ENCODE results near the gene UBE2E2.

Gene UBE2E2

DNA sequence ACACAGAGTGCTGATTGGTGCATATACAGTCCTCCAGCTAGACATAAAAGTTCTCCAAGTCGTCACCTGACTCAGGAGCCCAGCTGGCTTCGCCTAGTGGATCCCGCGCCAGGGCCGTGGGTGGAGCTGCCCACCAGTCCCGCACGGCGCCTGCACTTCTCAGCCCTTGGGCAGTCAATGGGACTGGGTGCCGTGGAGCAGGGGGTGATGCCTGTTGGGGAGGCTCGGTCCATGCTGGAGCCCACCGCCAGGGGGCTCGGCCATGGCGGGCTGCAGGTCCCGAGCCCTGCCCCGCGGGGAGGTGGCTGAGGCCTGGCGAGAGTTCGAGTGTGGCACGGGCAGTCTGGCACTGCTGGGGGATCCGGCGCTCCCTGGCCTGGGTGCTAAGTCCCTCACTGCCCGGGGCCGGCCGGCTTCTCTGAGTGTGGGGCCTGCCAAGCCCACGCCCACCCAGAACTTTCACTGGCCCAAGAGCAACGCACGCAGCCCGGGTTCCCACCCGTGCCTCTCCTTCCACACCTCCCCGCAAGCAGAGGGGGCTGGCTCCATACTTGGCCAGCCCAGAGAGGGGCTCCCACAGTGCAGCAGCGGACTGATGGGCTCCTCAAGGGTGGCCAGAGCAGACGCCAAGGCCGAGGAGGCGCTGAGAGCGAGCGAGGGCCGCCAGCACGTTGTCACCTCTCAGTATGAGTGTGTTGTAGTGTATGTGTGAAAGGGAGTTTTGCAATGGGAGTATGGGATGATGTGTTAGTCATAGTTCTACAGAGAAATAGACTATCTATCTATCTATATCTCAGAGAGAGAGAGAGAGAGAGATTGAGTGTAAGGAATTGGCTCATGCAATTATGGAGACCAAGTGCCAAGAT, 69.0 kb downstream of the UBE2E2 start (continued):
- TF ChIP-seq, protein P1, sequence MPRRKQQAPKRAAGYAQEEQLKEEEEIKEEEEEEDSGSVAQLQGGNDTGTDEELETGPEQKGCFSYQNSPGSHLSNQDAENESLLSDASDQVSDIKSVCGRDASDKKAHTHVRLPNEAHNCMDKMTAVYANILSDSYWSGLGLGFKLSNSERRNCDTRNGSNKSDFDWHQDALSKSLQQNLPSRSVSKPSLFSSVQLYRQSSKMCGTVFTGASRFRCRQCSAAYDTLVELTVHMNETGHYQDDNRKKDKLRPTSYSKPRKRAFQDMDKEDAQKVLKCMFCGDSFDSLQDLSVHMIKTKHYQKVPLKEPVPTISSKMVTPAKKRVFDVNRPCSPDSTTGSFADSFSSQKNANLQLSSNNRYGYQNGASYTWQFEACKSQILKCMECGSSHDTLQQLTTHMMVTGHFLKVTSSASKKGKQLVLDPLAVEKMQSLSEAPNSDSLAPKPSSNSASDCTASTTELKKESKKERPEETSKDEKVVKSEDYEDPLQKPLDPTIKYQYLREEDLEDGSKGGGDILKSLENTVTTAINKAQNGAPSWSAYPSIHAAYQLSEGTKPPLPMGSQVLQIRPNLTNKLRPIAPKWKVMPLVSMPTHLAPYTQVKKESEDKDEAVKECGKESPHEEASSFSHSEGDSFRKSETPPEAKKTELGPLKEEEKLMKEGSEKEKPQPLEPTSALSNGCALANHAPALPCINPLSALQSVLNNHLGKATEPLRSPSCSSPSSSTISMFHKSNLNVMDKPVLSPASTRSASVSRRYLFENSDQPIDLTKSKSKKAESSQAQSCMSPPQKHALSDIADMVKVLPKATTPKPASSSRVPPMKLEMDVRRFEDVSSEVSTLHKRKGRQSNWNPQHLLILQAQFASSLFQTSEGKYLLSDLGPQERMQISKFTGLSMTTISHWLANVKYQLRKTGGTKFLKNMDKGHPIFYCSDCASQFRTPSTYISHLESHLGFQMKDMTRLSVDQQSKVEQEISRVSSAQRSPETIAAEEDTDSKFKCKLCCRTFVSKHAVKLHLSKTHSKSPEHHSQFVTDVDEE (CRISPR knock-in tag; IDR thresholded peaks at IDR 0.05): no peak
- TF ChIP-seq GLIS3 (CRISPR knock-in tag; IDR thresholded peaks at IDR 0.05): no peak
- no peak for TF ChIP-seq ARNTL (CRISPR knock-in tag; IDR thresholded peaks at IDR 0.05; ENCODE audit: borderline replicate concordance, low read depth)
- TF ChIP-seq RARB (CRISPR knock-in tag; IDR thresholded peaks at IDR 0.05): no peak
- no peak for TF ChIP-seq TCF4 (CRISPR knock-in tag; IDR thresholded peaks at IDR 0.05; ENCODE audit: borderline replicate concordance)

GRCh38 chr3:23272820-23273219, 69.7 kb downstream of the UBE2E2 start:
- ATAC-seq: no peak
- TF ChIP-seq ZC3H10 (CRISPR knock-in tag; IDR thresholded peaks at IDR 0.05): no peak
- TF ChIP-seq, protein P2, sequence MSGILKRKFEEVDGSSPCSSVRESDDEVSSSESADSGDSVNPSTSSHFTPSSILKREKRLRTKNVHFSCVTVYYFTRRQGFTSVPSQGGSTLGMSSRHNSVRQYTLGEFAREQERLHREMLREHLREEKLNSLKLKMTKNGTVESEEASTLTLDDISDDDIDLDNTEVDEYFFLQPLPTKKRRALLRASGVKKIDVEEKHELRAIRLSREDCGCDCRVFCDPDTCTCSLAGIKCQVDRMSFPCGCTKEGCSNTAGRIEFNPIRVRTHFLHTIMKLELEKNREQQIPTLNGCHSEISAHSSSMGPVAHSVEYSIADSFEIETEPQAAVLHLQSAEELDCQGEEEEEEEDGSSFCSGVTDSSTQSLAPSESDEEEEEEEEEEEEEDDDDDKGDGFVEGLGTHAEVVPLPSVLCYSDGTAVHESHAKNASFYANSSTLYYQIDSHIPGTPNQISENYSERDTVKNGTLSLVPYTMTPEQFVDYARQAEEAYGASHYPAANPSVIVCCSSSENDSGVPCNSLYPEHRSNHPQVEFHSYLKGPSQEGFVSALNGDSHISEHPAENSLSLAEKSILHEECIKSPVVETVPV (CRISPR knock-in tag; IDR thresholded peaks at IDR 0.05): no peak
- no peak for TF ChIP-seq PPARA (CRISPR knock-in tag; IDR thresholded peaks at IDR 0.05; ENCODE audit: borderline replicate concordance)
- no peak for TF ChIP-seq CSDC2 (CRISPR knock-in tag; IDR thresholded peaks at IDR 0.05)
- TF ChIP-seq ISL1 (CRISPR knock-in tag; IDR thresholded peaks at IDR 0.05): no peak
- TF ChIP-seq, protein P1 (CRISPR knock-in tag; IDR thresholded peaks at IDR 0.05): no peak
- TF ChIP-seq BACH2 (CRISPR knock-in tag; IDR thresholded peaks at IDR 0.05; ENCODE audit: borderline replicate concordance): no peak
- TF ChIP-seq ZNF70 (CRISPR knock-in tag; IDR thresholded peaks at IDR 0.05): no peak
- no peak for TF ChIP-seq RARB (CRISPR knock-in tag; IDR thresholded peaks at IDR 0.05)
- no peak for TF ChIP-seq POU6F1 (CRISPR knock-in tag; IDR thresholded peaks at IDR 0.05; ENCODE audit: borderline replicate concordance, low read depth)
- no peak for TF ChIP-seq GLIS3 (CRISPR knock-in tag; IDR thresholded peaks at IDR 0.05)
- no peak for TF ChIP-seq OSR1 (CRISPR knock-in tag; IDR thresholded peaks at IDR 0.05)
- TF ChIP-seq ZNF565 (CRISPR knock-in tag; conservative IDR thresholded peaks at IDR 0.05; ENCODE audit: low read depth): no peak
- no peak for TF ChIP-seq SNAI2 (CRISPR knock-in tag; IDR thresholded peaks at IDR 0.05)
- no peak for TF ChIP-seq ZFP3 (CRISPR knock-in tag; IDR thresholded peaks at IDR 0.05)
- TF ChIP-seq, protein P3, sequence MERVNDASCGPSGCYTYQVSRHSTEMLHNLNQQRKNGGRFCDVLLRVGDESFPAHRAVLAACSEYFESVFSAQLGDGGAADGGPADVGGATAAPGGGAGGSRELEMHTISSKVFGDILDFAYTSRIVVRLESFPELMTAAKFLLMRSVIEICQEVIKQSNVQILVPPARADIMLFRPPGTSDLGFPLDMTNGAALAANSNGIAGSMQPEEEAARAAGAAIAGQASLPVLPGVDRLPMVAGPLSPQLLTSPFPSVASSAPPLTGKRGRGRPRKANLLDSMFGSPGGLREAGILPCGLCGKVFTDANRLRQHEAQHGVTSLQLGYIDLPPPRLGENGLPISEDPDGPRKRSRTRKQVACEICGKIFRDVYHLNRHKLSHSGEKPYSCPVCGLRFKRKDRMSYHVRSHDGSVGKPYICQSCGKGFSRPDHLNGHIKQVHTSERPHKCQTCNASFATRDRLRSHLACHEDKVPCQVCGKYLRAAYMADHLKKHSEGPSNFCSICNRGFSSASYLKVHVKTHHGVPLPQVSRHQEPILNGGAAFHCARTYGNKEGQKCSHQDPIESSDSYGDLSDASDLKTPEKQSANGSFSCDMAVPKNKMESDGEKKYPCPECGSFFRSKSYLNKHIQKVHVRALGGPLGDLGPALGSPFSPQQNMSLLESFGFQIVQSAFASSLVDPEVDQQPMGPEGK (CRISPR knock-in tag; IDR thresholded peaks at IDR 0.05; ENCODE audit: borderline replicate concordance): no peak
- TF ChIP-seq TOX (CRISPR knock-in tag; IDR thresholded peaks at IDR 0.05; ENCODE audit: borderline replicate concordance): no peak
- no peak for TF ChIP-seq ZNF8 (CRISPR knock-in tag; IDR thresholded peaks at IDR 0.05)
- TF ChIP-seq, protein P4, sequence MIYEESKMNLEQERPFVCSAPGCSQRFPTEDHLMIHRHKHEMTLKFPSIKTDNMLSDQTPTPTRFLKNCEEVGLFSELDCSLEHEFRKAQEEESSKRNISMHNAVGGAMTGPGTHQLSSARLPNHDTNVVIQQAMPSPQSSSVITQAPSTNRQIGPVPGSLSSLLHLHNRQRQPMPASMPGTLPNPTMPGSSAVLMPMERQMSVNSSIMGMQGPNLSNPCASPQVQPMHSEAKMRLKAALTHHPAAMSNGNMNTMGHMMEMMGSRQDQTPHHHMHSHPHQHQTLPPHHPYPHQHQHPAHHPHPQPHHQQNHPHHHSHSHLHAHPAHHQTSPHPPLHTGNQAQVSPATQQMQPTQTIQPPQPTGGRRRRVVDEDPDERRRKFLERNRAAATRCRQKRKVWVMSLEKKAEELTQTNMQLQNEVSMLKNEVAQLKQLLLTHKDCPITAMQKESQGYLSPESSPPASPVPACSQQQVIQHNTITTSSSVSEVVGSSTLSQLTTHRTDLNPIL (CRISPR knock-in tag; IDR thresholded peaks at IDR 0.05; ENCODE audit: low read depth): no peak
- TF ChIP-seq ZFP30 (CRISPR knock-in tag; IDR thresholded peaks at IDR 0.05): no peak
